ENCODE results near the gene CAMK1. TPM values are rescaled to one million over a fixed set of nuclear protein-coding genes. Genes with fewer than 3 reads are reported as not detected.

Gene CAMK1
- total and polyA plus RNA-seq, 9 of the 15 experiments (the other 6 are each of a cell fraction or from before 2014, with no cell fraction given): 0.23 to 10.7 (median 6.0) TPM

- peak in 1 of 2 experiments; percentile 35; a peak in 1 of 4 replicates for TF ChIP-seq KDM4B (IDR thresholded peaks at IDR 0.05; ENCODE audit: borderline replicate concordance in 2 of 2, low read depth in 1 of 2)
- peak; percentile 60 for TF ChIP-seq KLF1 (tag; IDR thresholded peaks at IDR 0.05)
These were observed 19.8 kb downstream of the CAMK1 start, which contains the start of gene OGG1 (continued) for GRCh38 chr3:9749645-9750555.

- Histone ChIP-seq H3K9me3 (replicated peaks; ENCODE audit: control insufficient read depth, insufficient read depth, low read depth, low read length) (no peaks in the 10 kb centered on the region), H3K27ac (ENCODE audit: extremely low read depth, low read depth, low read length) (peak overlapping the region; percentile 82), H3K4me1 (replicated peaks in 1 of 2; ENCODE audit: control insufficient read depth in 2 of 2, insufficient read depth in 2 of 2, low read length in 2 of 2) (peaks cover 12 to 27% of the 10 kb centered on the region in 2 experiments; a peak in 4 of 5 replicates), H3K4me3 (peak overlapping the region; percentile 69), H3K79me2 (ENCODE audit: control insufficient read depth, insufficient read depth, low read length) (peaks cover 16% of the 10 kb centered on the region), H4K20me1 (replicated peaks; ENCODE audit: control insufficient read depth, insufficient read depth, low read length) (no peaks in the 10 kb centered on the region), H3K9me1 (ENCODE audit: control insufficient read depth, insufficient read depth, low read length) (no peaks in the 10 kb centered on the region), H3K36me3 (ENCODE audit: control insufficient read depth, insufficient read depth, low read length) (peaks cover 70% of the 10 kb centered on the region), H2AFZ (ENCODE audit: low read depth, low read length) (peak overlapping the region; percentile 95), H3K4me2 (ENCODE audit: insufficient read depth, low read length) (peak overlapping the region; percentile 80), H3K9ac (ENCODE audit: insufficient read depth in 1 of 2, low read depth in 2 of 2, low read length in 2 of 2) (peak overlapping the region; percentile 73 to 94), H3K27me3 (ENCODE audit: control insufficient read depth in 2 of 2, insufficient read depth in 2 of 2, low read length in 2 of 2) (no peaks in the 10 kb centered on the region)
- ATAC-seq: peak; percentile 65
- no peak for DNase-seq (ENCODE audit: extremely low read depth in 1 of 4, low spot score in 3 of 4)
- 18% methylated on average over 19 of the region's 19 CpGs for WGBS (ENCODE audit: insufficient coverage, low coverage, missing lambda C conversion rate)
- TSS peak; percentile 89 for BruUV-seq (replicated peaks)
- intact Hi-C loops (cut with micrococcal nuclease): loop anchor here (1.0 kb wide), 1 partner anchor 18 kb away; the partner anchor contains the start of gene BRPF1
- CTCF ChIA-PET (ENCODE audit: low intra/inter-chr PET ratio): interaction anchor here (0.7 kb wide), 1 partner anchor 35 kb away, joined by 3 read pairs; no protein-coding TSS in a partner anchor
- no peak for FAIRE-seq
- in situ Hi-C loops (cut with MboI): no loop called here
- POLR2A ChIA-PET: interaction anchor here (0.6 to 5.4 kb wide), 13 partner anchors 8 to 572 kb away, joined by 3 to 58 read pairs (median 4); partner anchors contain the start of genes ARPC4, BRPF1, EMC3 and MTMR14
- no peak for TF ChIP-seq ZKSCAN3 (CRISPR knock-in tag; IDR thresholded peaks at IDR 0.05)
- no peak for TF ChIP-seq ZBTB1 (CRISPR knock-in tag; IDR thresholded peaks at IDR 0.05; ENCODE audit: borderline replicate concordance, low read depth)
- TF ChIP-seq GATAD2A (IDR thresholded peaks at IDR 0.05): peak; percentile 83; the same call in 1 of the 2 replicates
- TF ChIP-seq, protein P1, sequence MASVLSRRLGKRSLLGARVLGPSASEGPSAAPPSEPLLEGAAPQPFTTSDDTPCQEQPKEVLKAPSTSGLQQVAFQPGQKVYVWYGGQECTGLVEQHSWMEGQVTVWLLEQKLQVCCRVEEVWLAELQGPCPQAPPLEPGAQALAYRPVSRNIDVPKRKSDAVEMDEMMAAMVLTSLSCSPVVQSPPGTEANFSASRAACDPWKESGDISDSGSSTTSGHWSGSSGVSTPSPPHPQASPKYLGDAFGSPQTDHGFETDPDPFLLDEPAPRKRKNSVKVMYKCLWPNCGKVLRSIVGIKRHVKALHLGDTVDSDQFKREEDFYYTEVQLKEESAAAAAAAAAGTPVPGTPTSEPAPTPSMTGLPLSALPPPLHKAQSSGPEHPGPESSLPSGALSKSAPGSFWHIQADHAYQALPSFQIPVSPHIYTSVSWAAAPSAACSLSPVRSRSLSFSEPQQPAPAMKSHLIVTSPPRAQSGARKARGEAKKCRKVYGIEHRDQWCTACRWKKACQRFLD (CRISPR knock-in tag; IDR thresholded peaks at IDR 0.05): no peak
- no peak for TF ChIP-seq HEY1 (CRISPR knock-in tag; IDR thresholded peaks at IDR 0.05; ENCODE audit: borderline replicate concordance)
- no peak for TF ChIP-seq HCFC1 (IDR thresholded peaks at IDR 0.05; ENCODE audit: low read depth, low read length)
- TF ChIP-seq ETV1 (tag; conservative IDR thresholded peaks at IDR 0.05; ENCODE audit: low read depth): no peak
- 0 out of 2 replicates have a peak, but pooled peaks have one; percentile 46 for TF ChIP-seq ZNF75A (CRISPR knock-in tag; IDR thresholded peaks at IDR 0.05)
- 0 out of 2 replicates have a peak, but pooled peaks have one; percentile 44 for TF ChIP-seq ZBTB17 (CRISPR knock-in tag; IDR thresholded peaks at IDR 0.05)
- TF ChIP-seq ZNF324 (CRISPR knock-in tag; IDR thresholded peaks at IDR 0.05): peak; percentile 49; the same call in 1 of the 2 replicates
- no peak for TF ChIP-seq CREBBP (IDR thresholded peaks at IDR 0.05; ENCODE audit: low read depth, low read length)
- peak; percentile 78 for TF ChIP-seq PHF20 (IDR thresholded peaks at IDR 0.05; ENCODE audit: partially characterized antibody)
- TF ChIP-seq, protein P2, sequence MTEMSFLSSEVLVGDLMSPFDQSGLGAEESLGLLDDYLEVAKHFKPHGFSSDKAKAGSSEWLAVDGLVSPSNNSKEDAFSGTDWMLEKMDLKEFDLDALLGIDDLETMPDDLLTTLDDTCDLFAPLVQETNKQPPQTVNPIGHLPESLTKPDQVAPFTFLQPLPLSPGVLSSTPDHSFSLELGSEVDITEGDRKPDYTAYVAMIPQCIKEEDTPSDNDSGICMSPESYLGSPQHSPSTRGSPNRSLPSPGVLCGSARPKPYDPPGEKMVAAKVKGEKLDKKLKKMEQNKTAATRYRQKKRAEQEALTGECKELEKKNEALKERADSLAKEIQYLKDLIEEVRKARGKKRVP (CRISPR knock-in tag; IDR thresholded peaks at IDR 0.05): 0 out of 2 replicates have a peak, but pooled peaks have one; percentile 26
- no peak for TF ChIP-seq ETV6 (IDR thresholded peaks at IDR 0.05; ENCODE audit: borderline replicate concordance in 1 of 2, low read depth in 2 of 2, low read length in 1 of 2)
- no peak for TF ChIP-seq ETV6 (CRISPR knock-in tag; IDR thresholded peaks at IDR 0.05; ENCODE audit: borderline replicate concordance)
These were observed 20.5 kb downstream of the CAMK1 start for GRCh38 chr3:9749296-9749644.
